ENCODE measurements around the gene GLIPR1L2.
"Not testable (repeated sequence)": the region's sequence is repeated elsewhere in the genome, so short reads cannot be mapped to it uniquely, and the experiment has no call there.

GLIPR1L2 gene

GRCh38 chr12:75390899-75391538 is at the start of gene GLIPR1L2:
Gene GLIPR1L2 (plus strand): TSS chr12:75391089. CDS start chr12:75391117, 28 bp downstream.
- peak; percentile 91 for DNase-seq (ENCODE audit: low read depth)

DNA sequence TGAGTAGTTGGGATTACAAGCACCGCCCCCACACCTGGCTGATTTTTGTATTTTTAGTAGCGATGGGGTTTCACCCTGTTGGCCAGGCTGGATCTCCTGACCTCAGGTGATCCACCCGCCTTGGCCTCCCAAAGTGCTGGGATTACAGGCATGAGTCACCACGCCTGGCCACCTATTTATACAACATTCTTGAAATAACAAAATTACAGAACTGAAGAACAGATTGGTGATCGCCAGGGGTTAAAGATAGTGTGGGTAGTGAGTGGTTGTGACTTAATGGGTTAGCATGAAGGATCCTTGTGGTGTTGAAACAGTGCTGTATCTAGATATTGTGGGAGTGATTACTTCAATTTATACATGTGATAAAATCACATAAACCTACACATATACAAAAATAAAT is 49.0 kb upstream of the GLIPR1L2 start:
- no peak for DNase-seq (ENCODE audit: low read depth)

GRCh38 chr12:75345531-75345930 is 45.4 kb upstream of the GLIPR1L2 start:
- no peak for DNase-seq (ENCODE audit: low read depth)

DNA sequence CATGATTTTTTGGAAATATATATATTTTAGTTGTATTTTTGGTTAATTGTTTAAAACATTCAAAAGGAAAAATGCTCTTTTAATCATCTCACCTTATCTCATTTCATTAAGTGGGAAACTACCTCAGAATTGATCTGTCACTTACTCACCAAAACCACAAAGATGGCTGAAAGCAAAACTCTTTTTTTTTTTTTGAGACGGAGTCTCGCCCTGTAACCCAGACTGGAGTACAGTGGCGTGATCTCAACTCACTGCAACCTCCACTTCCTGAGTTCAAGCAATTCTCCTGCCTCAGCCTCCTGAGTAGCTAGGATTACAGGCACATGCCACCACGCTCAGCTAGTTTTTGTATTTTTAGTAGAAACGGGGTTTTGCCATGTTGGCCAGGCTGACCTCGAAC is 44.7 kb upstream of the GLIPR1L2 start:
- not testable (repeated sequence) for DNase-seq (ENCODE audit: low read depth)

DNA sequence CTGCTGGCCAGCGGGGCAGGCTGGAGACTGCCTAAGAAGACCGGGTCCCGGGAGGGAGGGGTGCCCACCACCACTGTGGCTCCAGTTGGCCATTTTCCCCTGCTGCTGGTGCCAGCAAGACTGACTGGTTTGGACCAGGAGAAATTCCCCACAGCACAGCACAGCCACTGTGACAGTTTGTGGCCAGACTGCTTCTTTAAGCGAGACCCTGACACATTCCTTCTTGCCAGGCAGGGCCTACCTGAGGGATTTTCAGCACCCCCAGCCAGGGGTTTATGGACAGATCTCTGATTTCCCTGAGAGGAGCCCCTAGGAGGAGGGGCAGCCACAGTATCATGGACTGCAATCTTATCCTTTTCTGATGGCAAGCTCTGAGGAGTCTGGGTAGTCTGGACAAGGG is 40.9 kb upstream of the GLIPR1L2 start:
- no peak for DNase-seq (ENCODE audit: low read depth)

DNA sequence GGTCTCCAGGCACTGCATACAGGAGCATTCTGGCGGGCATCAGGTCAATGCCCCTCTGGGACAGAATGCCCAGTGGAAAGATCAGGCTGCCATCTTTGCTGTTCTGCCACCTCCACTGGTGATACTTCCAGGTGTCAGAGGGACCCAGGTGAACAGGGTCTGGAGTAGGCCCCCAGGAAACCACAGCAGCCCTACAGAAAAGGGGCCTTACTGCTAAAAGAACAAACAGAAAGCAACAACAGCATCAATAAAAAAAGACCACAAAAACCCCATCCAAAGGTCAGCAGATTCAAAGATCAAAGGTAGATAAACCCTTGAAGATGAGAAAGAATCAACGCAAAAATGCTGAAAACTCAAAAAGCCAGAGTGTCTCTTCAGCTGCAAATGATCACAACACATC is 40.5 kb upstream of the GLIPR1L2 start:
- DNase-seq (ENCODE audit: low read depth) = no peak

- DNase-seq (ENCODE audit: low read depth) = no peak
Measured at GRCh38 chr12:75354011-75354410, 36.9 kb upstream of the GLIPR1L2 start.

GRCh38 chr12:75360920-75361319 is 30.0 kb upstream of the GLIPR1L2 start:
- DNase-seq (ENCODE audit: low read depth) = no peak

GRCh38 chr12:75361408-75361807 is 29.5 kb upstream of the GLIPR1L2 start:
- DNase-seq (ENCODE audit: low read depth) = no peak

GRCh38 chr12:75364919-75365318 is 26.0 kb upstream of the GLIPR1L2 start:
- no peak for DNase-seq (ENCODE audit: low read depth)

GRCh38 chr12:75366629-75367028 is 24.3 kb upstream of the GLIPR1L2 start:
- no peak for DNase-seq (ENCODE audit: low read depth)

DNA sequence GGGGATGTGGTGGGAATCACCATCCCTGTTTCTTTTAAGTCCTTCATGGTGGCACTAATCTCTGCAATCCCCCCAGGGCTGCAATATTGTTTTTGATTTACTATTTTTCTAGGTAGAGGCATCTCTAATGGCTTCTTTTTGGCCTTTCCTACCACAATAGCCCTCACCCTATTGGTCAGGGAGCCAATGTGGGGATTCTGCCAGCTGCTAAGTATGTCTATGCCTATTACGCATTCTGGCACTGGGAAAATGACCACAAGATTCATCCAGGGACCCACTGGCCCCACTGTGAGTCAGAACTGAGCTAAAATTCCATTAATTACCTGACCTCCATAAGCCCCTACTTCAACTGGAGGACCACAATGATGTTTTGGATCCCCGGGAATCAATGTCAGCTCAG is 15.9 kb upstream of the GLIPR1L2 start:
- DNase-seq (ENCODE audit: low read depth) = no peak

DNA sequence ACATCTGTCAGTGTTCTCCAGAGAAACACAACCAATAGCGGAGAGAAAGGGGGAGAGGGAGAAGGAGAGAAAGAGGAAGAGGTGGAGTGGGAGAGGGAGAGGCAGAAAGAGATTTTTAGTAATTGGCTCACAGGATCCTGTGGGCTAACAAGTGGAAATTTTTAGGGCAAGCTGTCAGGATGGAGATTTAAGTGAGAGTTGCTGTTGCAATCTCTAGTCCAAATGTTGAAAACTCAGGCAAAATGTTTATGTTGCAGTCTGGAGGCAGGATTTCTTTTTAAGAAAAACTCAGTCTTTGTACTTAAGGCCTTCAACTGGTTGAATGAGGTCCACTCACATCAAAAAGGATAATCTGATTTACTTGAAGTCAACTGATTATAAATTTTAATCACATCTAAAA is 12.5 kb upstream of the GLIPR1L2 start:
- no peak for DNase-seq (ENCODE audit: low read depth)

DNA sequence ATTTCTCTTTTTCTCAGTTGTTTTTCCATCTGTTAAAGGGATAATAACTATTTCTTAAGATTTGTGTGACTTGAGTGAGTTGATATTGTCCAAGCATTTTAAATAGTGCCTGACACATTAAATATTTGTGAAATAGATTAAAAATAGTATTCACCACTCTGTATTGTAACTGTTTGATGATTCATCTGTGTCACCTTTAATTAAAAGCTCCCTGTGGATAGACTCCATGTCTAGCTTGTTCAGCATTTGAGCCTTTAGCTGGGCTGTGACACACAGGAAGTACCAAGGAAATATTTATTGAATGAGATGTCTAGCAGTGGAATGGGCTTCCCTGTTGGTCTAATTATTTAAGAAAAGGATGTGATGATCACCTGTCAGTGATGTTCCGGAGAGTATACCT is 1.8 kb upstream of the GLIPR1L2 start:
- DNase-seq (ENCODE audit: low read depth) = no peak

GRCh38 chr12:75389706-75390105 is 1.2 kb upstream of the GLIPR1L2 start:
- no peak for DNase-seq (ENCODE audit: low read depth)

DNA sequence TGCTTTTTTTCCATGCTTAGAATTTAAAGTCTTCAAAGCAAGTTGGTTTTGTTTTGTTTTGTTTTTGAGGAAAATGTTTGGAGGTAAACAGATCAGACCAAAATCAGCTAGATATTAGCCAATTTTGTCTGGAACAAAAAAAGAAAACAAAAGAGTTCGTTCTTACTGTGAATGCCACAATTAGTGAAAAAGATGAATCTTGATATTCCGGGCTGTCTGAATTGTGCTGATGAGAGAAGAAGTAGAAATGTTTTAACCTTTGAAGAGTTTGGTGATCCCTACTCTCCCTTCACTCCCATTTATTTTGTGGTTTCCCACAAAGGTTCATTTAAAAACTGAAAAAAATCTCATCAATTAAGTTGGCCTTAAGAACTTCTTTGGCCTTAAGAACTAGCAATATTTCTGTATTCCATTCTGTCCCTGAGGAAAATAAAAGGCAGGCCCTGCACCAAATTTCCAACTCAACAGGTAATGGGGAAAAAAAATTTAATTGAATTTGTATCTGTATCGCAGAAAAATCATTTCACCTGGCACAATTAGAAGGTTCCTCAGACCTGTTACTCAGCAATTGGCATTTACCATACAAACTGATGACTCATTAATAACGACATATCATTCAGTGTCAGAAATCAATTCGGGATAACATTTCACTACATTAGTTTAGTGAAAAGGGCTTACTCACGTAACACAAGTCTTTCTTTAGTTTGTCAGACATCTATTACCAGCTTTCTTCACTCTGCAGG is 562 bp upstream of the GLIPR1L2 start:
- DNase-seq (ENCODE audit: low read depth) = no peak

GRCh38 chr12:75404231-75404630 is 13.3 kb downstream of the GLIPR1L2 start:
- no peak for DNase-seq (ENCODE audit: low read depth)

DNA sequence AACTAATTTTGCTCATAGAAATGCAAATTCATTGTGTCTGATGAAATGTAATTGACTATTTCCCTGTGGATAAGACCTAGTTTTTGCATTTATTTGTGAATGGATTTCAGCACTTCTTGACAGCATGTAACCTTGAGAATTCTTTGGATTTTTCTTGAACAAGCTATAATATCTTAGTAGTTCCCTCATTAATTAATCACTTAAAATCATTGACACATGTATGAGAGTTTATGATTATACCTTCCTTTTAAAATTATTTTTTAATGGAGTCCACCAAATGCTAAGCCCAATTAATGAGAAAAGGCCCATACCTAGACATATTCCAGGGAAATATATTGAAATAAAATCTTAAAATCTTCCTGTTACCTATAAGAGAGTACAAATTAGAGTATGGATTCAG is 16.8 kb downstream of the GLIPR1L2 start:
- DNase-seq (ENCODE audit: low read depth) = no peak

GRCh38 chr12:75409830-75410229 is 18.9 kb downstream of the GLIPR1L2 start:
- DNase-seq (ENCODE audit: low read depth) = no peak

DNA sequence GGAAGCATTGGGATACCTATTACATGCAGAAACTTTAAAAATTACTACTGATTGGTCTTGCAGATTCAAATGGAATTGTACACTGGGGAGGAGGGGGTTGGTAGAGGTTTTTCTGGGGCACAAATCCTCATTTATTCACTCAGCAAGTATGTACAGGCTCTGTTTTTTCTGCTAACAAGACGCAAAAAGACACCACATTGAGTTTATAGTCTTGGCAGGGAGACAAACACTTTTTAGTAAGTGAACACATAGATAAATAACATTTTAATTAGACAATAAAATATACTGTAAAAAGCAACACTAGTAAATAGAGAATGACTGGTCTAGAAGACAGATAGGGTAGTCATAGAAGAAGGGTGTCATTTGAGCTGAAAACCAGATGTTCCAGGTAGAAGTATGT is 23.8 kb downstream of the GLIPR1L2 start:
- DNase-seq (ENCODE audit: low read depth) = no peak

GRCh38 chr12:75419841-75420240 is 29.0 kb downstream of the GLIPR1L2 start:
- no peak for DNase-seq (ENCODE audit: low read depth)

DNA sequence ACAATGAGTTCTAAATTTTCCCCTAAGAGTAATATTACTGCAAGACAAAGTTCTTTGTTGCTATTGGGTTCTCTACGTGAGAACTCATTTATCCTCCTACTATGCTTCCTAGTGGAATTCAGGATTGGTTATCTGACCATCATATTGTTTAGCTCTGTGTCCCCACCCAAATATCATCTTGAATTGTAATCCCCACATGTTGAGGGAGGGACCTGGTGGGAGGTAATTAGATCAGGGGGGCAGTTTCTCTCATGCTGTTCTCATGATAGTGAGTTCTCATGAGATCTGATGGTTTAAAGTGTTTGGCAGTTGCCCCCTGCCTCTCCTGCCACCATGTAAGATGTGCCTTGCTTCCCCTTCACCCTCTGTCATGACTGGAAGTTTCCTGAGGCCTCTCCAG is 36.6 kb downstream of the GLIPR1L2 start:
- DNase-seq (ENCODE audit: low read depth) = no peak

- no peak for DNase-seq (ENCODE audit: low read depth)
Measured at GRCh38 chr12:75428767-75429166, 37.9 kb downstream of the GLIPR1L2 start.

GRCh38 chr12:75432924-75433323 is 42.0 kb downstream of the GLIPR1L2 start:
- no peak for DNase-seq (ENCODE audit: low read depth)

Measured in activated T-cell treated with anti-CD3 and anti-CD28 coated beads for 48 hours (primary cell).